Thoracic aorta (tissue), 2 donors: ENCODE measurements around the gene ZBTB42. TPM values are rescaled to one million over a fixed set of nuclear protein-coding genes. Genes with fewer than 3 reads are reported as not detected.
A peak's percentile ranks its signal among the peaks of the same experiment; 100 is the strongest.

Experiments
- ATAC-seq: fragments of 150-250 bp; one replicate; pipeline ENCODE4 v1.8.0; 2017; ENCODE audit warnings: low read depth; ENCODE audit not compliant: insufficient number of reproducible peaks, low FRiP score
- DNase-seq: peaks from one replicate; pipeline ENCODE4 v3.0.0-alpha.2; 2020; ENCODE audit warnings: low spot score
- H3K27ac ChIP-seq, 2 donors: fragments of 200-600 bp; sonication (generic); 1 replicate in 1 of 2; 2 replicates in 1 of 2; pipeline ENCODE4 v1.5.1; 2016; ENCODE audit warnings: mild to moderate bottlenecking in 2 of 2, moderate library complexity in 2 of 2
- H3K27me3 ChIP-seq: fragments of 200-600 bp; sonication (generic); replicated peaks from 2 replicates; pipeline ENCODE4 v1.6.0; 2016; ENCODE audit warnings: mild to moderate bottlenecking; ENCODE audit not compliant: insufficient read depth
- H3K36me3 ChIP-seq: fragments of 200-600 bp; sonication (generic); one replicate; pipeline ENCODE4 v1.5.1; 2016
- H3K4me1 ChIP-seq, 2 donors: fragments of 200-600 bp; sonication (generic); 1 replicate in 1 of 2; 2 replicates in 1 of 2; pipeline versions ENCODE4 v1.5.1 to v1.6.0; 2016; ENCODE audit warnings: low read depth in 2 of 2, mild to moderate bottlenecking in 1 of 2; ENCODE audit not compliant: control insufficient read depth in 1 of 2
- H3K4me3 ChIP-seq: fragments of 200-600 bp; sonication (generic); 2 replicates; pipeline ENCODE4 v1.5.1; 2016; ENCODE audit warnings: mild to moderate bottlenecking
- H3K9me3 ChIP-seq: fragments of 200-600 bp; sonication (generic); 2 replicates; pipeline ENCODE4 v1.5.1; 2016
- CTCF ChIP-seq: fragments of 200-600 bp; sonication (generic); IDR thresholded peaks from one replicate; pipeline ENCODE4 v1.5.1; 2019; ENCODE audit warnings: antibody characterized with exemption
- total RNA-seq, 2 donors: library from RNA; depleted of rRNA; stranded (reverse); fragments of >200 nt; gene quantifications; one replicate each; pipeline versions ENCODE4 v1.1.0 to v1.2.3, GENCODE V29; 2016

ZBTB42 gene
- total RNA-seq, 2 donors from 2014 or later = 3.2 to 4.4 TPM

- no peak for TF ChIP-seq CTCF
- no peak for DNase-seq
- peaks cover 13% of the 10 kb centered on the region for H3K36me3 ChIP-seq
- H3K4me1 ChIP-seq = peaks cover 37 to 69% of the 10 kb centered on the region in 2 donors
- ATAC-seq = no peak
- no peak overlapping the region for H3K4me3 ChIP-seq
- H3K9me3 ChIP-seq = no peaks in the 10 kb centered on the region
- H3K27ac ChIP-seq = peak overlapping the region in 1 of 2 donors; percentile 25
- no peaks in the 10 kb centered on the region for H3K27me3 ChIP-seq
These were observed 13.2 kb upstream of the ZBTB42 start for GRCh38 chr14:104787736-104788135.

GRCh38 chr14:104788161-104788818, 12.6 kb upstream of the ZBTB42 start:
- H3K4me1 ChIP-seq = peaks cover 43 to 75% of the 10 kb centered on the region in 2 donors
- H3K4me3 ChIP-seq = no peak overlapping the region
- no peak for ATAC-seq
- H3K36me3 ChIP-seq = peaks cover 13% of the 10 kb centered on the region
- no peak for DNase-seq
- no peaks in the 10 kb centered on the region for H3K27me3 ChIP-seq
- H3K27ac ChIP-seq = peak overlapping the region in 1 of 2 donors; percentile 25
- no peaks in the 10 kb centered on the region for H3K9me3 ChIP-seq
- TF ChIP-seq CTCF = no peak

- Histone ChIP-seq H3K9me3 (no peaks in the 10 kb centered on the region), H3K36me3 (peaks cover 13% of the 10 kb centered on the region), H3K4me1 (peaks cover 50 to 83% of the 10 kb centered on the region in 2 donors), H3K27ac (no peak overlapping the region), H3K4me3 (no peak overlapping the region), H3K27me3 (no peaks in the 10 kb centered on the region)
- ATAC-seq (no peak), DNase-seq (no peak)
- no peak for TF ChIP-seq CTCF
These were observed 11.8 kb upstream of the ZBTB42 start for GRCh38 chr14:104788873-104789663.

- no peak for ATAC-seq
- Histone ChIP-seq H3K36me3 (peaks cover 13% of the 10 kb centered on the region), H3K27ac (no peak overlapping the region), H3K4me1 (peaks cover 54 to 80% of the 10 kb centered on the region in 2 donors), H3K9me3 (no peaks in the 10 kb centered on the region), H3K27me3 (no peaks in the 10 kb centered on the region), H3K4me3 (no peak overlapping the region)
- TF ChIP-seq CTCF = no peak
- no peak for DNase-seq
These were observed 10.9 kb upstream of the ZBTB42 start for GRCh38 chr14:104789752-104790743.
